Measurements from ENCODE around the gene ZBTB34. TPM values are rescaled to one million over a fixed set of nuclear protein-coding genes. Genes with fewer than 3 reads are reported as not detected.

The ZBTB34 gene
- total RNA-seq, 1 experiment from 2014 or later: 15.8 TPM

DNA sequence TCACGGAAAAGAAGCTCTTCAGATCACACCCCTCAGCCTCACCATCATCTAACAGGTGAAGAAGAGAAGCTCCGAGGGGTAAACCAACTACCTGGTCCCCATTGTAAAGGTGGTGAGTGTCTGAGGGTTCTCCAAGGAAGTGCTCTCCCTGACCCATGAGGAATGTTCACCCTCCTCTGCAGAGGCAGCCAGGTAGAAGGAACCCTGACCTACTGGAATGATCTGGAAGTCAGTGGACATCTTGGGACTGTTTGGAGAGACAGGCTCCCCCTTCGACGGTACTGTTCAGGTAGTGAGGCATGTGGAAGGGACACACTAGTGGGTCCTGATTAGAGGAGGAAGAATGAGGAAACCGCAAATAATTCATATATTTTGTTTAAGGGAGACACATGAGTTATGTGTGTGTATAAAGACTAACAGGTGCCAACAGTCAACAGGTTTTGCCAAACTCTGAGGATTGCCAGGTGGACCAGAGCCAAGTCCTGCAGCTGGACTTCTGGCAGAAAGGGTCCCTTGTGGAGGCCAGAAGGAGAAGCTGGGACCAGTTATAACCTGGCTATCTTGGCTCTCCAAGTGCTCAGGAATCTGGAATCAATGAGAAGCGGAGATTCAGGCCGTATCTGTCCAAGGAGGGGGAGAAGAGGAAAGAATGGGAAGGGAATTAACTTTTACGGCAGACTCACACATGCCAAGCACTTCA lies 3.0 kb upstream of the ZBTB34 start:
- Histone ChIP-seq H4K5ac (ENCODE audit: insufficient read length, low read depth, low read length) (no peak overlapping the region), H2BK120ac (ENCODE audit: low read depth, low read length, poor library complexity, severe bottlenecking) (no peak overlapping the region), H3K56ac (ENCODE audit: insufficient read length, low read depth, low read length) (no peak overlapping the region), H3K23ac (ENCODE audit: insufficient read length, low read depth, low read length) (no peak overlapping the region), H4K91ac (ENCODE audit: insufficient read length, low read depth, low read length) (no peak overlapping the region), H3K4me2 (ENCODE audit: insufficient read depth, insufficient read length, low read length) (no peak overlapping the region), H3K4ac (ENCODE audit: low read depth, low read length) (no peak overlapping the region), H3K9ac (ENCODE audit: extremely low read depth, insufficient read length, low read length) (no peak overlapping the region), H4K20me1 (ENCODE audit: control insufficient read depth, insufficient read depth, insufficient read length) (no peaks in the 10 kb centered on the region), H3K27ac (ENCODE audit: insufficient read length, low read depth, low read length) (no peak overlapping the region), H4K8ac (replicated peaks; ENCODE audit: insufficient read length, low read depth, low read length) (no peak overlapping the region), H2BK20ac (ENCODE audit: low read depth, low read length, poor library complexity, severe bottlenecking) (no peak overlapping the region), H3K23me2 (ENCODE audit: insufficient read length, low read depth, low read length, poor library complexity, severe bottlenecking) (peaks cover 12% of the 10 kb centered on the region), H3K79me2 (ENCODE audit: insufficient read depth, low read length) (no peaks in the 10 kb centered on the region), H2AK5ac (ENCODE audit: insufficient read length, low read length) (no peak overlapping the region), H2BK12ac (ENCODE audit: insufficient read length, low read depth, low read length) (no peak overlapping the region), H2BK5ac (ENCODE audit: insufficient read length, low read length) (no peak overlapping the region), H3K9me3 (ENCODE audit: control insufficient read depth, low read depth, low read length) (no peaks in the 10 kb centered on the region), H3T11ph (ENCODE audit: low read length) (no peak overlapping the region), H2AFZ (ENCODE audit: low read length) (no peak overlapping the region), H3K14ac (ENCODE audit: insufficient read depth, low read length) (no peak overlapping the region), H3K4me1 (ENCODE audit: insufficient read depth, low read length) (no peaks in the 10 kb centered on the region; the same call in 1 of the 2 replicates), H2BK15ac (ENCODE audit: low read depth, low read length) (no peak overlapping the region), H3K27me3 (ENCODE audit: insufficient read depth, low read length) (no peaks in the 10 kb centered on the region), H3K18ac (ENCODE audit: insufficient read length, low read depth, low read length) (no peak overlapping the region), H3K79me1 (ENCODE audit: insufficient read depth, low read depth, low read length, poor library complexity, severe bottlenecking) (no peaks in the 10 kb centered on the region)
- DNase-seq: no peak
- Mint-ChIP-seq H3K27me3 (ENCODE audit: low read depth) (peaks cover 35% of the 10 kb centered on the region), H3K4me3 (no peak overlapping the region), H3K4me1 (peaks cover 22 to 29% of the 10 kb centered on the region in 2 experiments), H3K27ac (no peak overlapping the region), H3K36me3 (ENCODE audit: insufficient read depth in 1 of 3, low read depth in 3 of 3) (no peaks in the 10 kb centered on the region), H3K9me3 (no peaks in the 10 kb centered on the region)
- TF ChIP-seq, protein P1, sequence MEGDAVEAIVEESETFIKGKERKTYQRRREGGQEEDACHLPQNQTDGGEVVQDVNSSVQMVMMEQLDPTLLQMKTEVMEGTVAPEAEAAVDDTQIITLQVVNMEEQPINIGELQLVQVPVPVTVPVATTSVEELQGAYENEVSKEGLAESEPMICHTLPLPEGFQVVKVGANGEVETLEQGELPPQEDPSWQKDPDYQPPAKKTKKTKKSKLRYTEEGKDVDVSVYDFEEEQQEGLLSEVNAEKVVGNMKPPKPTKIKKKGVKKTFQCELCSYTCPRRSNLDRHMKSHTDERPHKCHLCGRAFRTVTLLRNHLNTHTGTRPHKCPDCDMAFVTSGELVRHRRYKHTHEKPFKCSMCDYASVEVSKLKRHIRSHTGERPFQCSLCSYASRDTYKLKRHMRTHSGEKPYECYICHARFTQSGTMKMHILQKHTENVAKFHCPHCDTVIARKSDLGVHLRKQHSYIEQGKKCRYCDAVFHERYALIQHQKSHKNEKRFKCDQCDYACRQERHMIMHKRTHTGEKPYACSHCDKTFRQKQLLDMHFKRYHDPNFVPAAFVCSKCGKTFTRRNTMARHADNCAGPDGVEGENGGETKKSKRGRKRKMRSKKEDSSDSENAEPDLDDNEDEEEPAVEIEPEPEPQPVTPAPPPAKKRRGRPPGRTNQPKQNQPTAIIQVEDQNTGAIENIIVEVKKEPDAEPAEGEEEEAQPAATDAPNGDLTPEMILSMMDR (conservative IDR thresholded peaks at IDR 0.05): no peak
- WGBS (ENCODE audit: extremely low coverage, insufficient read length, low lambda C conversion rate): no CpG with 5 or more reads among the region's 8 CpGs
